Uterus (tissue), 4 donors: ENCODE results near the gene CAMKV. TPM values are rescaled to one million over a fixed set of nuclear protein-coding genes. Genes with fewer than 3 reads are reported as not detected.
A peak's percentile ranks its signal among the peaks of the same experiment; 100 is the strongest.
"Not testable (repeated sequence)": the region's sequence is repeated elsewhere in the genome, so short reads cannot be mapped to it uniquely, and the experiment has no call there.

Experiments
- DNase-seq, 2 donors: peaks; one replicate each; pipeline ENCODE4 v3.0.0-alpha.2; 2019 to 2020
- H3K27ac ChIP-seq, 2 donors: fragments of 200-600 bp; sonication (generic); 1 replicate in 1 of 2; 2 replicates in 1 of 2; pipeline ENCODE4 v1.5.1; 2016 to 2018
- H3K27me3 ChIP-seq, 2 donors: fragments of 200-600 bp; sonication (generic); one replicate each; pipeline ENCODE4 v1.5.1; 2018 to 2019; ENCODE audit warnings: control low read depth in 1 of 2
- H3K36me3 ChIP-seq, 2 donors: fragments of 200-600 bp; sonication (generic); one replicate each; pipeline ENCODE4 v1.5.1; 2019; ENCODE audit warnings: control low read depth in 1 of 2
- H3K4me1 ChIP-seq, 2 donors: fragments of 200-600 bp; sonication (generic); one replicate each; pipeline ENCODE4 v1.5.1; 2018 to 2019; ENCODE audit warnings: control low read depth in 1 of 2
- H3K4me3 ChIP-seq, 2 donors: fragments of 200-600 bp; sonication (generic); 1 replicate in 1 of 2; 2 replicates in 1 of 2; pipeline ENCODE4 v1.5.1; 2018 to 2019; ENCODE audit warnings: mild to moderate bottlenecking in 1 of 2
- H3K9me3 ChIP-seq, 2 donors: fragments of 200-600 bp; sonication (generic); one replicate each; pipeline ENCODE4 v1.5.1; 2019; ENCODE audit warnings: control low read depth in 1 of 2
- POLR2A ChIP-seq, 2 donors: fragments of 450-650 bp; IDR thresholded peaks; one replicate each; pipeline ENCODE4 v1.6.1; 2016; ENCODE audit warnings: antibody characterized with exemption in 2 of 2, mild to moderate bottlenecking in 1 of 2, moderate library complexity in 1 of 2
- intact Hi-C: fragments of 100-400 bp; cut with DNase I; formaldehyde crosslinking; loops from one replicate; pipeline ENCODE4 v1.15.1; 2023; ENCODE audit warnings: low total_unique reads
- total RNA-seq, 4 donors: library from RNA; depleted of rRNA in 3 of 4; stranded (reverse); fragments of >200 nt in 3 of 4; gene quantifications; one replicate each; pipeline versions ENCODE4 v1.1.0 to v1.2.4, GENCODE V29; 2014 to 2023
- TF ChIP-seq, protein P1 (sequence below), 4 experiments: fragments of 200-600 bp in 2 of 4; fragments of 450-650 bp in 2 of 4; sonication (generic) in 2 of 4; IDR thresholded peaks; one replicate each; pipeline ENCODE4 v1.5.1; 2016 to 2019; ENCODE audit warnings: antibody characterized with exemption in 4 of 4, mild to moderate bottlenecking in 2 of 4, moderate library complexity in 1 of 4
- donor health status: DM: yes; HTN: yes; CAD: no.

CAMKV gene
- total RNA-seq, 4 donors from 2014 or later = 0.28 TPM; not detected in 3

DNA sequence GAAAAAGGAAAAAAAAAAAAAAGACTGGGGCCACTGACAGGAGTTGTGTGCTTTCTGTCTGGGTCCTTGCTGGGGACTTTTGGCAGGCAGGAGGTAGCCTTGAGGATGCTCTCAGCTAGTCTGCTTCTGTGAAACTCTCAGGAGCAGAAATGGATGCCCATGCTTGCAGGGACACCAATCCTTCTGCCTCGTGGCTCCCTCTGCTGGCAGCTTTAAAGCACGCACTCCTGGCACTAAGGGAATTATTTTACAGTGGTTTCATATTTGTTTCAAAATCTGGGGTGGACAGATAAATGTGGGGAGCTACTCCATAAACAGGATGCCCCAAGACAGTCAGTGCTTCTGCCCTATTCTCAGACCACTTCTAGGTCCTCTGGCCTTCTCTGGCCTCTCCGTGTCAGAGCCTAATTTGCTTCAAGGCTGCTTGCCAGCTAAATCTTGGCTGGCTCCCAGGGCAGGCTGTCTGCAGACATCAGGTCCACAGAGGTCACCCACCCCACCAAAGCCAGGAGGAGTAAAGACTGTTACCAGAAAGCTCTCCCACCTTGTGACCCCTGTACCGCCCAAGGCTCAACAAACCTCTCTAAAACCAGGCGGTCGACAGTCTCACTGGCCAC lies 30.4 kb downstream of the CAMKV start:
- no peaks in the 10 kb centered on the region for H3K36me3 ChIP-seq
- no peaks in the 10 kb centered on the region for H3K9me3 ChIP-seq
- no peak overlapping the region for H3K4me3 ChIP-seq
- DNase-seq = peak; percentile 82 to 86
- peak overlapping the region; percentile 5 to 51 for H3K27ac ChIP-seq
- no peaks in the 10 kb centered on the region for H3K27me3 ChIP-seq
- no peaks in the 10 kb centered on the region for H3K4me1 ChIP-seq
- TF ChIP-seq, protein P1, sequence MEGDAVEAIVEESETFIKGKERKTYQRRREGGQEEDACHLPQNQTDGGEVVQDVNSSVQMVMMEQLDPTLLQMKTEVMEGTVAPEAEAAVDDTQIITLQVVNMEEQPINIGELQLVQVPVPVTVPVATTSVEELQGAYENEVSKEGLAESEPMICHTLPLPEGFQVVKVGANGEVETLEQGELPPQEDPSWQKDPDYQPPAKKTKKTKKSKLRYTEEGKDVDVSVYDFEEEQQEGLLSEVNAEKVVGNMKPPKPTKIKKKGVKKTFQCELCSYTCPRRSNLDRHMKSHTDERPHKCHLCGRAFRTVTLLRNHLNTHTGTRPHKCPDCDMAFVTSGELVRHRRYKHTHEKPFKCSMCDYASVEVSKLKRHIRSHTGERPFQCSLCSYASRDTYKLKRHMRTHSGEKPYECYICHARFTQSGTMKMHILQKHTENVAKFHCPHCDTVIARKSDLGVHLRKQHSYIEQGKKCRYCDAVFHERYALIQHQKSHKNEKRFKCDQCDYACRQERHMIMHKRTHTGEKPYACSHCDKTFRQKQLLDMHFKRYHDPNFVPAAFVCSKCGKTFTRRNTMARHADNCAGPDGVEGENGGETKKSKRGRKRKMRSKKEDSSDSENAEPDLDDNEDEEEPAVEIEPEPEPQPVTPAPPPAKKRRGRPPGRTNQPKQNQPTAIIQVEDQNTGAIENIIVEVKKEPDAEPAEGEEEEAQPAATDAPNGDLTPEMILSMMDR (IDR thresholded peaks at IDR 0.05) = peak; percentile 85 to 96 (median 92)
- no peak for TF ChIP-seq POLR2A (IDR thresholded peaks at IDR 0.05)
- intact Hi-C loops = loop anchor here (2.0 to 10.0 kb wide), 2 partner anchors 36 to 134 kb away; partner anchors contain the start of gene INKA1

GRCh38 chr3:49831341-49831740 lies 38.4 kb downstream of the CAMKV start:
- TF ChIP-seq, protein P1 (IDR thresholded peaks at IDR 0.05) = no peak
- TF ChIP-seq POLR2A (IDR thresholded peaks at IDR 0.05) = no peak
- intact Hi-C loops = loop anchor here (10.0 kb wide), 1 partner anchor 127 kb away; no protein-coding TSS in a partner anchor
- Histone ChIP-seq H3K4me1 (no peaks in the 10 kb centered on the region), H3K4me3 (no peak overlapping the region), H3K36me3 (no peaks in the 10 kb centered on the region), H3K9me3 (no peaks in the 10 kb centered on the region), H3K27me3 (no peaks in the 10 kb centered on the region), H3K27ac (no peak overlapping the region)
- no peak for DNase-seq

DNA sequence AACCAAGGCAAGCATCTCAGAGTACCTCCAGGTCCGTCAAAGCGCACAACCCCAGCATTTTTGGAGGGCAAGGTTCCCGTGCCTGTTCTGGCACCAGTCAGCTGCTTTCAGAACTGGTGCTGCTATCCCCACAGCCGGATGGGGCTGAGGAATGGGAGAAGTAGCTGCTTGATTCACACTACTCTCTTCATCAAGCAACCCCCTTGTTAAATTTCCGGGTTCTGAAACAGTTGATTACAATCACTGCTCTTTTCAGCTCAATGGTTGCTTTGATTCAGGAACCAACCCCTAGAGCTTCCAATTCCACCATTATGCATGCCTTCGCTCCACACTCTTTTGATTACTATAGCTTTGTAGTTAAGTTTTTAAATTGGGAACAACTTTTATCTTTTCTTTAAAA lies 43.7 kb downstream of the CAMKV start:
- Histone ChIP-seq H3K36me3 (no peaks in the 10 kb centered on the region), H3K27me3 (no peaks in the 10 kb centered on the region), H3K4me1 (no peaks in the 10 kb centered on the region), H3K4me3 (no peak overlapping the region), H3K27ac (no peak overlapping the region), H3K9me3 (no peaks in the 10 kb centered on the region)
- no peak for DNase-seq
- intact Hi-C loops = no loop called here
- TF ChIP-seq, protein P1 (IDR thresholded peaks at IDR 0.05) = no peak
- TF ChIP-seq POLR2A (IDR thresholded peaks at IDR 0.05) = no peak

- H3K9me3 ChIP-seq, intact Hi-C loops, H3K4me1 ChIP-seq, H3K27ac ChIP-seq, H3K4me3 ChIP-seq, DNase-seq, H3K27me3 ChIP-seq, H3K36me3 ChIP-seq: not testable (repeated sequence)
These were observed 46.6 kb downstream of the CAMKV start for GRCh38 chr3:49823131-49823530.

- peak; percentile 65 to 66 for DNase-seq
- TF ChIP-seq, protein P1 (IDR thresholded peaks at IDR 0.05) = no peak
- no peak for TF ChIP-seq POLR2A (IDR thresholded peaks at IDR 0.05)
- peak within 1 kb of the TSS; percentile 79 to 88 for H3K27ac ChIP-seq
- H3K9me3 ChIP-seq = no peaks in the 10 kb centered on the region
- peak within 1 kb of the TSS; percentile 43 to 52 for H3K4me3 ChIP-seq
- no peaks in the 10 kb centered on the region for H3K36me3 ChIP-seq
- H3K4me1 ChIP-seq = peaks cover 0 to 12% of the 10 kb centered on the region in 2 donors
- intact Hi-C loops = no loop called here
- H3K27me3 ChIP-seq = no peaks in the 10 kb centered on the region
These were observed 56.1 kb downstream of the CAMKV start, which contains the start of gene UBA7 for GRCh38 chr3:49813497-49814174. Gene UBA7, minus strand, starts transcription at chr3:49813953. Its CDS starts 166 bp downstream, at chr3:49813787.
